Stimulated activated CD4-positive, alpha-beta T cell treated with anti-CD3 and anti-CD28 coated beads, Interleukin-2, amount 100 ng/mL, for 4 hours (primary cell): ENCODE measurements around the gene FOXL1.

Experiments used
- DNase-seq: peaks from one replicate; pipeline ENCODE4 v3.0.0-alpha.2; 2020; ENCODE audit warnings: low read depth

FOXL1 gene

DNA sequence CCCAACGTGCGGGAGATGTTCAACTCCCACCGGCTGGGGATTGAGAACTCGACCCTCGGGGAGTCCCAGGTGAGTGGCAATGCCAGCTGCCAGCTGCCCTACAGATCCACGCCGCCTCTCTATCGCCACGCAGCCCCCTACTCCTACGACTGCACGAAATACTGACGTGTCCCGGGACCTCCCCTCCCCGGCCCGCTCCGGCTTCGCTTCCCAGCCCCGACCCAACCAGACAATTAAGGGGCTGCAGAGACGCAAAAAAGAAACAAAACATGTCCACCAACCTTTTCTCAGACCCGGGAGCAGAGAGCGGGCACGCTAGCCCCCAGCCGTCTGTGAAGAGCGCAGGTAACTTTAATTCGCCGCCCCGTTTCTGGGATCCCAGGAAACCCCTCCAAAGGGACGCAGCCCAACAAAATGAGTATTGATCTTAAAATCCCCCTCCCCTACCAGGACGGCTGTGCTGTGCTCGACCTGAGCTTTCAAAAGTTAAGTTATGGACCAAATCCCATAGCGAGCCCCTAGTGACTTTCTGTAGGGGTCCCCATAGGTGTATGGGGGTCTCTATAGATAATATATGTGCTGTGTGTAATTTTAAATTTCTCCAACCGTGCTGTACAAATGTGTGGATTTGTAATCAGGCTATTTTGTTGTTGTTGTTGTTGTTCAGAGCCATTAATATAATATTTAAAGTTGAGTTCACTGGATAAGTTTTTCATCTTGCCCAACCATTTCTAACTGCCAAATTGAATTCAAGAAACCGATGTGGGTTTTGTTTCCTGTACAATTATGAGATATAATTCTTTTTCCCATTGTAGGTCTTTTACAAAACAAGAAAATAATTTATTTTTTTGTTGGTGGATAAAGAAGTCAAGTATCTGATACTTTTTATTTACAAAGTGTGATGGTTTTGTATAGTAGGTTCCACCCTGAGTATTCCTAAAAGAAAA, 9.4 kb upstream of the FOXL1 start:
- no peak for DNase-seq

DNA sequence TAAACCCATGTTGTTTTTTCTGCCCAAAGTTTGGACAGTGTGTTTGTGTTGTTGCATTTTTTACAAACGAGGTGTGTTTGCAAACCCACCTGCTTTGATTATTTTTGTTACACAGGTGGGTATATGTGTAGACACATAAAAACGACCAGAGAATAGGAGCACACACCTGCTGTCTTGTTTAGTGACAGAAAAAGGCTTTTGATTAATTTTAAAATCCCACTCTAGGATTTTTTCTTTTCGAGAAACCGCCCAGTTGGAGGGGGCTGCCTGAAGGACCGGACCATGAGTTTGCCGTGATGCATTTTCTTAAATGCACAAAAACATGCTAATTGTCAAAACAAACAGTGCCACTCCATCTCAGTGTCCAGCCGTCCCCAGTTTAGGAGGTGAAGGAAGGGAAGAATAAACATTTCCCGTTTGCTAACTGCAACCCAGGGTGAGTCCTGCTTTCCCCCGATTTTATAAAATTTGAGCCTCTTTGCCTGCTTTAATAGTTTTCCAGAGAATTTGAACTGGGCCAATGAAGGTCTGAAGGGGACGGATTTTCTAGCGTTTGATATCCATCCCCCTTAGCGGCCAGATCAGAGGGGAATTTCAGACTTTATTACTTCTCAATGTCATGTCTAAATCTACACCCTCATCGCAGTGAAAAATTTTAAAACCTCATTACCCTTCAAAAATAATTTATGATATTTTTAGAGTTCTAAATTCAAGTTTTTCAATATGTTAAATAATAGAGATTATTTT, 8.5 kb upstream of the FOXL1 start:
- DNase-seq = no peak

DNA sequence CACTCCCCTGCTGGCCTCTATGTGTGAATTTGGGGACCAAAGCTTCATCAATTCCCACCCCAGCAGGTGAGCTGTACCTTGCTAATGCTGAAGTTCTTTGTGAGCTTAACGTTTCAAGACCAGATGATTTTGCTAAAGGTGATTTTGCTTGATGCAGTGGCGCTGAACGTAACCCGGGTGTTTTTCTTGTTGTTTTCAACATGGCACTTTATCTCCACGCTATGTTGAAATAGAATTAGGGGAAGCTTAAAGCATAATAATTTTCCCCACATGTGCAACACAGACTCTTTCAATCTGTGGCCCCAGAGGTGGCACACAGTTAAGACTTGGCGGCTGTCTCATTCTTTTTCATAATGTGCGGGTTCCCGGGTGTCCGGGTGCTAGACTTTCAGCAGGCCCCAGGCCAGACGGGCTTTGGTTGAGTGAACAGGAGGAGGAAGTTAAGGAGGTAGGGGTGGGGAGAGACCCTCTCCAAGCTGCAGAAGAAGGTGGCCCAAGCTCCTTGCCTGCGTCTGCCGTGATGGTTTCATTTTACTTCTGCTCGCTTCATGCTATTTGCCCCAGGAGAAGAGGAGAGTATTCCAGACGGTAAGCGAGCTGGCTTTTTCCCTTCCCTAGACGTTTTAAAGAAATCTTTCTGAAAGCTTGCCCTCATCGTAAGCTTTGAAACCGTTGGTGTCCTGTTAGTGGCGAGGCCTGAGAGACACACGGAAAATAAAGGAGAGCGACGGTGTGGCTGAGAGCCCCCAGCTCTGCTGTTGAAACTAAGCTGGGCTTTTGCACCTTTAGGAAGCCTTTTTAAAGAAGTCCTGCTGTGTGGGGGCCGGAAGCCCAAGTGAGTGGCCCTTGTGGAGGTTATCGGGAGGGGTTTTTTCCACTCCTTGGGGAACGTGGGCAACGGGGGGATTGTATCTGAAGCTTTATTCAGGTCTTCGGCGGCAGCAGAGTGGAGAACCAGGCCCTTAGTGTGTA, 7.5 kb upstream of the FOXL1 start:
- DNase-seq = no peak

DNA sequence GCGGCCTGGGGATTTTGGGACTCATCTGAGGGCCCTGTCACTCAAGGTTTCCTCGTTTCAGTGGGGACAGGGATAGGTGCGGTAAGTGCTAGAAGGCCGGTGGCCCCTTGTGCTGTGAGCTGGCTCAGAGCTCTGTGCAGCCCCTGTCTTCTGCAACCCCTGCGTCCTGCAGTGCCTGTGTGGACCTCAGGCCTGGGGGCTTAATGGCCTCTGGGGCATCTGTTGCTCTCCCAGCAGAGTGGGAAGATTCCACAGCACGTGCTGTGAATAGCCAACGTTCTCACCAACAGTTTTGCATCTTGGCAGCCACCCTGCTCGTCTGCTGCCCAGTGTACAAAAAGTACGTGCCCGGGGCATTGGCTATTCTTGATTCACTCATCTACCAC, 6.8 kb upstream of the FOXL1 start:
- DNase-seq = no peak

DNA sequence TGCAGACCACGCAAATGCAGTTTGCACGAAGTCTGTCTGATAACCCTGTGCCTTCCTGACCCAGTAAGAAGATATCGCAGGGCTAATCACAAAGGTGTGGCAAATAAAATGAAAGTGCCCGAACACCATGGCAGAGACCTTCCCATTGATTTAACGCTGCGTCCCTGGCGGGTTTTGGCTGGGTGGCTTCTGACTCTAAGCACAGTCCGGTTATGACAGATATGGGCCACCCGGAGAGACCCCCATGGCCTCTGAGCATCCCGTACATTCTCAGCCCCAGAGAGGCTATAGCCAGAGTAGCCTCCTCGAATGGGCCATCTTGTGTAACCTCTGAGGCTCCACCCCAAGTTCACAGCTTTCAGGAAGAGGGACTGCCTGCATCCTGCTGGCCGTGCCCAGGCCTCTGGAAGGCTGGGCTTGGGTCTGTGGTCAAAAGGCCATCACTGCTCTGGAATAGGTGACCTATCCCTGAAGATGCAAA, 6.3 kb upstream of the FOXL1 start:
- DNase-seq = no peak

DNA sequence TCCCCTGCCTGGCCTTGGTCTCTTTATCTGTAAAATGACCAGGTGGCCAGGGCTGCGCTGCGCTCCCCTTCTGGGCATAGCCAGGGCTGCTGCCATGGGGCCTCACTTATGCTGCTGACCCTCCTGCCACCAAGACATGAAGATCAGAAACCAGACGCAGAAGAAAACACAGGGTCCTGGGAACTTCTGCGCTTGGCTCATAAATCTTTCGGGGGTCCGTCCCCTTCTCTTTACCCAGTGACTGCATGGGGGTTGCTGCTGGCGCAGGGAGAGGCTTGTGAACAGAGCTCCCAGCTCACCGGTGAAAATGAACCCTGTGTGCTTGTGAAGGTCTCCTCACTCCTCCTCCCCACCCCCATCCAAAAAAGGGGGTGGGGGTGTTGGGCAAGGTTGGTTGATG, 5.7 kb upstream of the FOXL1 start:
- DNase-seq = no peak

DNA sequence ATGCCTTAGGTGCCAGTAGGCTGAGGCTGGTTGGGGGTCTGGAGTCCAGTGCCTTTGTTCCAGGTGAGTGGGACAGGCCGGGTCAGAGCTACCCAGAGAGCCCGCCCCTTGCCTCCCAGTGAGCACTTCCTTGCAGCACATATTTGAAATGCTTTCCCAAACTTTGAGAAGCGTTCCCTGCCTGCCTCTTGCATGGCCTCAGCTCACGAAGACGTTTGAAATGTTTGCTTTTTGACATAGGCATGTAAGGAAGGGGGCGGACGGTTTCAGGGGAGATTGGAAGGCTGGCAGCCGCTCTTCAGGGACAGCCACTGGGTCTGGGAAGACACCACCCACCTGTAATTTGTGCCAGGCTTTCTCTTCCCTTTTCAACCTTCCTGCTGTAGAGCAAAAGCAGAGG, 5.1 kb upstream of the FOXL1 start:
- no peak for DNase-seq

DNA sequence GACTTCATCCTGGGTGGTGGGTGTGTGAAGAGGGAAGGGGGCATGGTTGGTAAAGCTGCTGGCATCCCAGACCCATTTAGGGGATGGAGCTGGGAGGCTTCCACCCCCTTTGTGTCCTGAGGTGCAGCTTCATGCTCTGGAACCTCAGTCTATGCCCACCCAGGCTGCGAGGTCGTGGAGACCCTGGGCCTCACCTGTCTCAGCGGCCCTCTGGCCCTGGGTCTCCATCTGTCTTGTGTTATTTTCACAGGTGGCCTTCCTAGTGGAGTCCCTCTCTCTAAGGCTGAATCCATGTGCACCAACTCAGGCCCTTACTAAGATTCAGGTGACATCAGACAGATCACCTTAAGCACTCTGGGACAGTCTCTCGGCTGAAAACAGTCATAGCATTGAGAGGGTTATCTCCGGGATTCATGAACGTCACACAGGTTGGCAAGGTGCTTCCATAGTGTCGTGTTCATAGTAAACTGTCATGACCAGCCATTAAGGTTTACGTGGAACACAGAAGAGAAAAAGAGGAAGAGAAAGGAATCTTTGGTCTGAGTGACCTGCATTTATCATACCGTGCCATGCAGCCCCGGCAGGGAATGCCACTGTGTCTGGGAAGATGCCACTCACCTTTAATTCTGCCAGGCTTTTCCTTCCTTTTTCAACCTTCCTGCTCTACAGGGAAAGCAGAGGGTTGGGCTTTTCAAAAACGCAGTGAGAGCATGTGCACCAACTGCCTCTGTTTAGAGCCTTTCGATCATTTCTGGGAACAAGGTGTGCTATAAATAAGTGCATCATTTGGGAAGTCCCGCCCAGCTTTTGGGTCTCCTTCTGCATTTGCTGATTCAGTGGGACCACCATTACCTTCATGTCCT, 4.5 kb upstream of the FOXL1 start:
- DNase-seq = no peak

DNA sequence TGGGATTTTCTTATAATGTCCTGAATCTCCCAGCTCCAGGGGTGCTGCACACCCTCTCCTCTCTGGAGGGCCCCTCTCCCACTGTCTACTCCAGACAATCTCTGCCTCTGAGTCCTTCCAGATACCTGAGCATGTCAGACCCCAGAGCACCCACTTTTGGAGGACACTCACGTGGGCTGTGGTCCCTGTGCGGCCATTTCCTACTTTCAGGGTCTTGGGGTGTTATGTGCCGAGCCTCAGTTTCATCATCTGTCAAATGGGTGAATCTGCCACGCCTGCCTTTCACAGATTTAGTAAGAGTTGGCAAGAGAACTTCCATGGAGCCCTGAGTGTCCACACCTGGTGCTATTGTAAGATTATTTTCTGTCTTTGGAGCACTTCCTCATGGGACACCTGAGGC, 3.7 kb upstream of the FOXL1 start:
- DNase-seq = no peak

DNA sequence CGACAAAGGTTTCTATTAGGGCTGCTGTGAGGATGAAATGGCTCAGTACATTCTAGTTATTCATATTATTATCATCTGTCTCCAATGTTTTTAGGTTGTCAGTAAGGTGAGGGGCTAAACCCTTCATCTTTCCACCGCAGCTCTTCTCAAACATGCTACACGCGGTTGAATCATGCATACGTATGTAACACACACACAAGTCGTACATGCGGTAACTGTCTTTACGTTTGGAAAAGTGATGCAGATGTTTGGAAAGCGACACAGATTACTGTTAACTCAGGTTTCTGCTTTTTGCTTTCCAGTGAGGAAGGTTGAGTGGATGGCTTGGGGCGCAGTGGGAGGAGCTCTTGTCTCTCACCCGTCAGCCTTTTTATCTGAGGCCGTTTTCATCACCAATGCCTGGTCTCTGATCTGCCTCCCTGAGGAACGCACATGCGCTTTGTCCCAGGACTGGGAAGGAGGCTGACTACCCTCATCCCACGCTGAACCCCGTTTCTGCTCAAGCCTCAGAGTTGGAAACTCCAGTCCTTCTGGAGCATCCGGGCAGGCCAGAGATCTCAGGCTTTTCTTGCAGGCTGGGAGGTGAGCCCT, 3.2 kb upstream of the FOXL1 start:
- DNase-seq = no peak

DNA sequence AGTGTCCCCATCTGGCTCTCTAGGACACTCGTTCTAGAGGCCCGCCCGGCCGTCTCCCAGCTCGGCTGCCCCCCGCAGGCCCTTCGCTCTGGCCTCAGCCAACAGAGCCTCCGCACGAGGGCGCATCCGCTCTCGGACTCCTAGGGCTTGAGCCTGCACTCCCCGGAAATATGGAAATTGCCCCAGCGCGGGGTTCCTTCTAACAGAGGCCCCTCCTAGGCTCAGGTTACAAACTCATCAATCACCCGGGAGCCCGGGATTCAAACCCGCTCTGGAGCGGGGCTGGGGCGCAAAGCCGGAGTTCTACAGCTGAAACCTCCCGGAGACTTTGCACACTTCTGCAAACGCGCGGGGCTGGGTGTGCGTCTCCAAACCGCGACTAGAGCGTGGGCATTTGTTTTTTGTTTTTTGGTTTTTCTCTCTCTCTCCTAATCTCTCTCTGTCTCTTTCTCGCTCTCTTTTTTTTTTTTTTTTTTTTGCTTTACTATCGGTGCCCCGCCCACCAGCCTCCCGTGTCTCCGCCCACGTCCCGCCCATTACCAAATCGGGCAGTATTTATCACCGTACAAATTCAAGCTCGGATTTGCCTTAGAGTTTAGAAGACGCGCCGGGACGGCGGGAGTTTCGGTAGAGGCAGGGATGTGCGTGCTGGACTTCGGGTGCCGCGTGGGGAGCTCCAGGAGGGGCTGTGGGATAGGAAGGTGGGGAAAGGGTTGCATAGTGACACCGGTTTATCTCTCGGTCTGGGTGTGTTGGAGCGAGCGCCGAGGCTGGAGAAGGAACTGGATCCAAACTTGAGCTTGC, 2.4 kb upstream of the FOXL1 start:
- DNase-seq = peak; percentile 35

DNA sequence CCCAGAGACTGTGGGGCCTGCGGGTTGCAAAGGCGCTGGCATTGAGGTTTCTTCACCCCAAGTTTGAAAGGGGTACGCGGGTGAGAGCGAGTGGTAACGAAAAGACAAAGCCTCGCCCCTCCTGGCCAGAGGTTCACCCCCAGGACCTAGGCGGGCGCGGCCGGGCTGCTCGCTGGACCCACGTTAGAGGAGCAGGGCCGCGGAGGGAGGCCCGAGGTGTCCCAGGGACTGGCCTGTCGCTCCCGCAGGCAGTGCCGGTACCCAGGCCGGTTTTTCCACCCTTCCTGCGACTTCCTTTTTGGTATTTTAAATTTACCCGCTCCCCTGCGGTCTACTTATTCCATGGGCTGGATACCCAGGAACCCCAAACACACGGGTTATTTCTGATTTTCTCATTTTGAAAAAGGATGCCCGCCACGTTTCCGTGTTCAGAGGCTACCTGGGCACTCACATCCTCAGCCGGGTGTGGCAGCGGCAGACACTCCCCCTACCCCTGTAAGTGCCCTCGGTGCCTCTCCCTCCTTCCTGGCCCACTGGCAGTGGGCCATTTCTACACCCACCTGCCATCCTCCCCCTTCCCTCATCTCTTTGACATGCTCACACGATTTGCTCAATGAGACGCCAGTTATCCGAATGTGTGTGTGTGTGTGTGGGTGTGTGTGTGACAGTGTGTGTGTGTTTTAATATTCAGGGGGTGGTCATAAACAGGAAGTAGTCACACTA, 1.6 kb upstream of the FOXL1 start:
- no peak for DNase-seq

DNA sequence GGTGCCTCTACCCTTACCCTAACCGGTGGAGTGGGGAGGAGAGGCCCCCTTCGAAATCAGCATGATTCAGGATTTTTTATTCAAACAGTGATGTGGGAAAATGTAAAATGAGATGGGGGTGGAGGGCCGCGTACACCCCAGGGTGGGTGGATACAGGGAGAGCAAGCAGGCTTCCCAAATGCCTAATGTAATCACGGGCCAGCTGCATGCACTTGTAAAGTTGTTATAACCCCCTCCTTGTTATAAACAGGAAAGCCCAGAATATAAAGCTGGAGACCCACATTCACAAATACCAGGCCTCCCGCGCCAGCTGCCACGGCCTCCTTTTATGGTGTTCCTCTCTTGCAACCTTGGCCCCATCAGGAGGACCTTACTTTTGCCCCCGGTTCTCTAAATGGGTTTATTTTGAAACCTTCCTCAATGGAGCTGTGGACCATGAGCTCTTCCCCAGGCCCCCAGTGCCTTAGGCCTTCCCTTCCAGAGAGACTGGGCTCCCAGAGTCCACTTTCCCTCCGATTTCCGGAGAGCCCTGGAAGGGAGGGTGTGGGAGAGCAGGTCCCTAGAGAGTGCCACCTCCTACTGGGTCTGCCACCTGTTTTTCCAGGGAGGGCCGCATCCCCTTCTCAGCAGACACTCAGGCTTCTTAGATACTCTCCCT, 906 bp upstream of the FOXL1 start:
- no peak for DNase-seq

DNA sequence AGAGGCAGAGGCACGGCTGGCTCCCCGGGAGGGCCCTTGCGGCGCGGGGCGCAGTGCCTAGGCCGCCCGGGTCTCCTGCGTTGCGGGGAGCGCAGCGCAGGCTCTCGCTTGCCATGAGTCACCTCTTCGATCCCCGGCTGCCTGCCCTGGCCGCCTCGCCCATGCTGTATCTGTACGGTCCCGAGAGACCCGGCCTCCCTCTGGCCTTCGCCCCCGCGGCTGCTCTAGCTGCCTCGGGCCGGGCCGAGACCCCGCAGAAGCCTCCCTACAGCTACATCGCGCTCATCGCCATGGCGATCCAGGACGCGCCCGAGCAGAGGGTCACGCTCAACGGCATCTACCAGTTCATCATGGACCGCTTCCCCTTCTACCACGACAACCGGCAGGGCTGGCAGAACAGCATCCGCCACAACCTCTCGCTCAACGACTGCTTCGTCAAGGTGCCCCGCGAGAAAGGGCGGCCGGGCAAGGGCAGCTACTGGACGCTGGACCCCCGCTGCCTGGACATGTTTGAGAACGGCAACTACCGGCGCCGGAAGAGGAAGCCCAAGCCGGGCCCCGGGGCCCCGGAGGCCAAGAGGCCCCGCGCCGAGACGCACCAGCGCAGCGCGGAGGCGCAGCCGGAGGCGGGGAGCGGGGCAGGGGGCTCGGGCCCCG, 390 bp downstream of the FOXL1 start:
- no peak for DNase-seq

DNA sequence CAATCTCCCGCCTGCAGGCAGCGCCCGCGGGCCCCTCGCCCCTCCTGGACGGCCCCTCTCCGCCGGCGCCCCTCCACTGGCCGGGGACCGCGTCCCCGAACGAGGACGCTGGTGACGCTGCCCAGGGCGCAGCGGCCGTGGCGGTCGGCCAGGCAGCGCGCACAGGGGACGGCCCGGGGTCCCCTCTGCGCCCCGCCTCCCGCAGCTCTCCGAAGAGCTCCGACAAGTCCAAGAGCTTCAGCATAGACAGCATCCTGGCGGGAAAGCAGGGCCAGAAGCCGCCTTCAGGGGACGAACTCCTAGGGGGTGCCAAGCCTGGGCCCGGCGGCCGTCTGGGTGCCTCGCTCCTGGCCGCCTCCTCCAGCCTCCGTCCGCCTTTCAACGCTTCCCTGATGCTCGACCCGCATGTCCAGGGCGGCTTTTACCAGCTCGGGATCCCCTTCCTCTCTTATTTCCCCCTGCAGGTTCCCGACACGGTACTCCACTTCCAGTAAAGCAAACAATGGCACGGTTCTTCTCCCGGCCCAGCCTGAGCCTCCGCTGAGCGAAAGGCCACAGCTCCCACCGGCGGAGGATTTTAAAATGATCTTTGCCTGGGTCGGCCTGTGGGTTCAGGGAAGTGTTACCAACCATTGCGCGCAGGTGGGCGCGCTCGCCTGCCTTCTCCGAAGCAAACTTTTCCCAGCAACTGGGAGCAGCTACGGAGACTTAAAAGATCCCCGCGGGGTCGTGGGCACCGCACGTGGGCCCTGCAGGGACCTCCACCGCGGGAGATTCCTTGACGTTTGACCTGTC, 1.1 kb downstream of the FOXL1 start:
- no peak for DNase-seq

DNA sequence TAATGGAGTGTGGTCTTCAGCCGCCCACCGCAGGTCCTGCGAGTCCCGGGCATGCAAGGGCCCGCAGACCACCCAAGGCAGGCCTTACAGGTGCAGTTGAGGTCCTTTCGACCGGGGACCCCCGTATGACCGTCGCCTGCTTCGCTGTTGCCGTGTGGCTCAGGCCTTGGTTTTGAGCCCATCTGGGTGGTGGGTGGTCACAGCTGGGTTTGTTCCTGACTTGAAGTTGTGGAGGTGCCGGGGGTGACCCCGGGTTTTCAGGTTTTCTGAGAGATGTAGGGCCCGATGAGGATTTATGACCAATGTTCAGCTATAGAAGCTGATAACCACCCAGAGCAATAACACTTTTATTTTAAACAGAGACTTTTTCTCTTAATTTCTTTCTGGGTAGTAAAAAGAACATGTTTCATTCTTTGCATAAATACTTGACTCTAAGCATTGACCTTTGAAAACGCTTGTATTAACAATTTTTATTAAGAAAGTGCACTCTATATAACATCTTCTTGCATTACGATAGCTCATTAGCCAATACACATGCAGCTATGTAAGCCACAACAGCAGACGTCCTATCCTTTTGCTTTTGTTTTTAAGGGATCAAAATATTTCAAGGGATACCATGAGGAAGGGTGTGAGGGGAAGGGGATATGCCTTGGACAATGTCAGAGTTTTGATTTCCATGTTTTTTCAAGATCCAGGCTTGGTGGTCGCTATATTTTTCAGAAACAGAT, 1.9 kb downstream of the FOXL1 start:
- no peak for DNase-seq

DNA sequence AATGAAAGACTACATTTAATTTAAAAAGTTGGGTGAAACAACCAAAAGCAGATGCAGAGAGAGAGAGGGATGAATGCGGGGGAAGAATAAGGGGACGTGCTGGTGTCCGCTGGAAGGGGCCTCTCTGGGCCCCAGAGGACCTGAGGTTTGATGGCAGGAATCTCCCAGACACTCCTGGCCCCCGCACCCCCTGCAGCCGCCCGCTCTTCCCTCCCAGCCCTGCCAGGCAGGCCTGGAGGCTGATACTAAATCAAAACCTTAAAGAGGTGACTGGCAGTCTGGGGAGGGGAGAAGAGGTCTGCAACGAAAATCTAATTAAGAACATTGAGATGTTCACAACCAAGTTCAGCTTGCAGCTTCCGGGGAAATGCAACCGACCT, 2.4 kb downstream of the FOXL1 start:
- no peak for DNase-seq
